H1 (cell line): Measurements from ENCODE around the gene HOXA10. TPM values are rescaled to one million over a fixed set of nuclear protein-coding genes. Genes with fewer than 3 reads are reported as not detected.

Experiments
- CTCF ChIA-PET: fragments of 300-600 bp; sonication (Branson Sonifier 250); formaldehyde crosslinking; loops from one replicate; lab custom pipeline; 2021; ENCODE audit not compliant: partially characterized antibody; lab: Charles Lee
- POLR2A ChIA-PET: fragments of 300-600 bp; sonication (Branson Sonifier 250); formaldehyde crosslinking; loops from one replicate; lab custom pipeline; 2021; ENCODE audit warnings: inconsistent platforms; ENCODE audit not compliant: partially characterized antibody; lab: Charles Lee
- DNase-seq, 2 experiments: peaks; one replicate each; pipeline versions ENCODE4 v3.0.0 to v3.0.0-alpha.2; 2010 to 2022; ENCODE audit warnings: low spot score in 2 of 2, low read depth in 1 of 2, mixed read lengths in 1 of 2
- FAIRE-seq: peaks from 2 replicates; lab custom pipeline; 2011; peaks lifted over from hg19 to GRCh38; lab: Jason Lieb, UNC
- H2AFZ ChIP-seq: 2 replicates; pipeline ENCODE4 v1.8.1; 2012; ENCODE audit warnings: low read length, inconsistent platforms
- H2AK5ac ChIP-seq: 2 replicates; pipeline ENCODE4 v1.6.1; 2013; ENCODE audit warnings: low read depth, low read length
- H2BK120ac ChIP-seq: replicated peaks from 2 replicates; pipeline ENCODE3; 2013; ENCODE audit warnings: low read depth, low read length, inconsistent platforms
- H2BK12ac ChIP-seq: 2 replicates; pipeline ENCODE4 v1.6.1; 2013; ENCODE audit warnings: low read depth, low read length
- H2BK15ac ChIP-seq: 2 replicates; pipeline ENCODE4 v1.6.1; 2013; ENCODE audit warnings: low read length
- H2BK20ac ChIP-seq: 2 replicates; pipeline ENCODE4 v1.6.1; 2013; ENCODE audit warnings: low read length
- H2BK5ac ChIP-seq: 2 replicates; pipeline ENCODE4 v1.6.1; 2013; ENCODE audit warnings: low read depth, low read length
- H3K14ac ChIP-seq: 2 replicates; pipeline ENCODE4 v1.6.1; 2013; ENCODE audit warnings: inconsistent platforms; ENCODE audit not compliant: insufficient read length
- H3K18ac ChIP-seq: 2 replicates; pipeline ENCODE4 v1.6.1; 2013; ENCODE audit warnings: low read length; ENCODE audit errors: extremely low read depth
- H3K23ac ChIP-seq: 2 replicates; pipeline ENCODE4 v1.6.1; 2013; ENCODE audit warnings: inconsistent platforms; ENCODE audit not compliant: insufficient read length
- H3K23me2 ChIP-seq: 2 replicates; pipeline ENCODE4 v1.6.1; 2013; ENCODE audit warnings: low read depth, low read length
- H3K27ac ChIP-seq: 2 replicates; pipeline ENCODE4 v1.6.1; 2011; ENCODE audit warnings: low read depth, low read length, inconsistent platforms
- H3K27me3 ChIP-seq, 4 experiments: replicated peaks in 1 of 4; 1 replicate in 1 of 4; 2 replicates in 3 of 4; pipeline versions ENCODE4 v1.6.1 to v1.8.1; 2011 to 2013; ENCODE audit warnings: low read length in 3 of 4, mild to moderate bottlenecking in 3 of 4, inconsistent platforms in 2 of 4, mixed read lengths in 2 of 4, moderate library complexity in 1 of 4; ENCODE audit not compliant: control insufficient read depth in 3 of 4, insufficient read depth in 3 of 4; ENCODE audit errors: extremely low read depth in 1 of 4
- H3K36me3 ChIP-seq, 4 experiments: 2 replicates each; pipeline versions ENCODE4 v1.6.1 to v1.8.1; 2011 to 2013; ENCODE audit warnings: mild to moderate bottlenecking in 4 of 4, low read length in 3 of 4, moderate library complexity in 2 of 4, control low read depth in 1 of 4, inconsistent platforms in 1 of 4; ENCODE audit not compliant: insufficient read depth in 4 of 4, control insufficient read depth in 2 of 4
- H3K4ac ChIP-seq: replicated peaks from 2 replicates; pipeline ENCODE3; 2013; ENCODE audit warnings: low read length, low read depth, mixed read lengths, inconsistent platforms; ENCODE audit not compliant: insufficient read length
- H3K4me1 ChIP-seq, 4 experiments: replicated peaks in 1 of 4; 1 replicate in 1 of 4; 2 replicates in 3 of 4; pipeline versions ENCODE4 v1.6.1 to v1.8.1; 2011 to 2013; ENCODE audit warnings: low read length in 3 of 4, inconsistent platforms in 2 of 4, mixed read lengths in 1 of 4; ENCODE audit not compliant: insufficient read depth in 4 of 4, control insufficient read depth in 3 of 4
- H3K4me2 ChIP-seq, 2 experiments: 2 replicates each; pipeline versions ENCODE4 v1.6.1 to v1.8.1; 2011 to 2013; ENCODE audit warnings: low read depth in 2 of 2, low read length in 2 of 2, control low read depth in 1 of 2, inconsistent platforms in 1 of 2, mild to moderate bottlenecking in 1 of 2; ENCODE audit not compliant: insufficient read depth in 1 of 2
- H3K4me3 ChIP-seq, 4 experiments: fragments of 200-600, 300-600 bp in 1 of 4; sonication (generic), shearing (Covaris generic), sonication (Bioruptor Twin) in 1 of 4; 2 replicates each; pipeline versions ENCODE4 v1.5.1 to v1.8.1; 2011 to 2016; ENCODE audit warnings: low read length in 4 of 4, low read depth in 3 of 4, control low read depth in 2 of 4, inconsistent platforms in 2 of 4, mild to moderate bottlenecking in 2 of 4, mixed read lengths in 1 of 4, moderate library complexity in 1 of 4; ENCODE audit not compliant: insufficient read depth in 2 of 4; ENCODE audit errors: extremely low read depth in 1 of 4
- H3K56ac ChIP-seq: replicated peaks from 2 replicates; pipeline ENCODE3; 2013; ENCODE audit warnings: low read depth, mild to moderate bottlenecking, mixed read lengths, low read length, inconsistent platforms; ENCODE audit not compliant: insufficient read length
- H3K79me1 ChIP-seq: 2 replicates; pipeline ENCODE4 v1.6.1; 2013; ENCODE audit warnings: low read depth, low read length, control low read depth
- H3K79me2 ChIP-seq, 2 experiments: 2 replicates each; pipeline versions ENCODE4 v1.6.1 to v1.8.1; 2012 to 2013; ENCODE audit warnings: low read length in 2 of 2, mild to moderate bottlenecking in 2 of 2, inconsistent platforms in 1 of 2; ENCODE audit not compliant: insufficient read depth in 2 of 2, control insufficient read depth in 1 of 2
- H3K9ac ChIP-seq, 4 experiments: replicated peaks in 1 of 4; 1 replicate in 1 of 4; 2 replicates in 3 of 4; pipeline versions ENCODE4 v1.6.1 to v1.8.1; 2011 to 2013; ENCODE audit warnings: low read depth in 3 of 4, low read length in 3 of 4, control low read depth in 2 of 4, mild to moderate bottlenecking in 2 of 4, moderate library complexity in 2 of 4, inconsistent platforms in 1 of 4; ENCODE audit errors: extremely low read depth in 1 of 4
- H3K9me3 ChIP-seq, 2 experiments: 2 replicates each; pipeline versions ENCODE4 v1.6.1 to v1.8.1; 2012 to 2013; ENCODE audit warnings: mild to moderate bottlenecking in 2 of 2, moderate library complexity in 2 of 2, control low read depth in 1 of 2, inconsistent platforms in 1 of 2, low read depth in 1 of 2, low read length in 1 of 2, mixed read lengths in 1 of 2; ENCODE audit not compliant: insufficient read depth in 2 of 2
- H4K20me1 ChIP-seq, 2 experiments: replicated peaks in 1 of 2; 2 replicates each; pipeline versions ENCODE3 to v1.8.1; 2011 to 2013; ENCODE audit warnings: inconsistent platforms in 2 of 2, low read length in 2 of 2, mild to moderate bottlenecking in 1 of 2; ENCODE audit not compliant: insufficient read depth in 2 of 2, control insufficient read depth in 1 of 2
- H4K5ac ChIP-seq: 2 replicates; pipeline ENCODE4 v1.6.1; 2013; ENCODE audit warnings: low read length, low read depth, mixed read lengths, inconsistent platforms; ENCODE audit not compliant: insufficient read length
- H4K8ac ChIP-seq: 2 replicates; pipeline ENCODE4 v1.8.0; 2013; ENCODE audit warnings: mild to moderate bottlenecking, moderate library complexity, low read length, inconsistent platforms; ENCODE audit not compliant: insufficient read depth; ENCODE audit errors: extremely low read depth
- H4K91ac ChIP-seq: replicated peaks from 2 replicates; pipeline ENCODE3; 2013; ENCODE audit warnings: low read length, mixed read lengths, inconsistent platforms; ENCODE audit not compliant: insufficient read length
- EZH2 ChIP-seq: fragments of 200-600 bp; sonication (generic); IDR thresholded peaks from 2 replicates; pipeline ENCODE4 v1.7.1; 2012; ENCODE audit warnings: low read depth, mild to moderate bottlenecking, moderate library complexity, low read length, inconsistent platforms; ENCODE audit not compliant: severe bottlenecking
- KDM1A ChIP-seq: fragments of 200-600, 300-600 bp; sonication (generic); IDR thresholded peaks from 2 replicates; pipeline ENCODE4 v1.7.1; 2016; ENCODE audit warnings: mild to moderate bottlenecking, low read length, borderline replicate concordance
- WGBS, 2 experiments: shearing (Covaris generic) in 1 of 2; methylation state at CpG; one replicate each; pipeline versions ENCODE4 v1.1.6 to v1.1.7; 2013 to 2015; ENCODE audit warnings: low lambda C conversion rate in 2 of 2, mixed read lengths in 2 of 2, inconsistent platforms in 1 of 2, low coverage in 1 of 2, missing lambda C conversion rate in 1 of 2; ENCODE audit not compliant: insufficient replicate concordance in 2 of 2, insufficient coverage in 1 of 2, insufficient read length in 1 of 2; ENCODE audit errors: extremely low coverage in 1 of 2, missing lambda C conversion rate in 1 of 2; 5-methylcytosine and 5-hydroxymethylcytosine counted together
- polyA plus RNA-seq, 7 experiments: library from polyadenylated mRNA; depleted of rRNA in 3 of 7; stranded (reverse) in 5 of 7; unstranded in 2 of 7; fragments of >200 nt in 5 of 7; fragments of 200-250 nt in 2 of 7; gene quantifications; 1 replicate in 5 of 7; 2 replicates in 1 of 7; 4 replicates in 1 of 7; pipeline versions ENCODE4 v1.2.1 to v1.2.3, GENCODE V29; 2011 to 2013; ENCODE audit warnings: missing spikeins in 2 of 7, mixed read lengths in 2 of 7
- total RNA-seq: library from RNA; stranded (reverse); fragmentation: NEBNext Ultra II Directional; extraction: Animal tissue kit (Norgen Biotek cat#: 25700); gene quantifications from 2 replicates; pipeline ENCODE4 v1.2.1, GENCODE V29; 2021

HOXA10 gene
- total and polyA plus RNA-seq, 2 of the 8 experiments (the other 6 are each of a cell fraction or from before 2014, with no cell fraction given): not detected

- POLR2A ChIA-PET: no interaction called here
- CTCF ChIA-PET: interaction anchor here (1.1 to 12.5 kb wide), 11 partner anchors 8 to 453 kb away, joined by 3 to 123 read pairs (median 15); partner anchors contain the start of genes HOXA1, HOXA10 and HOXA3
- peaks cover 9% of the 10 kb centered on the region for H3K23me2 ChIP-seq
These were observed 28.2 kb downstream of the HOXA10 start for GRCh38 chr7:27145914-27146412.

More at GRCh38 chr7:27145914-27146412, 28.2 kb downstream of the HOXA10 start:
- Histone ChIP-seq H2AFZ (no peak overlapping the region), H2BK15ac (no peak overlapping the region), H3K79me1 (no peaks in the 10 kb centered on the region), H4K91ac (no peak overlapping the region), H3K23ac (no peak overlapping the region), H3K18ac (no peak overlapping the region), H3K27ac (no peak overlapping the region), H3K79me2 (no peaks in the 10 kb centered on the region), H2BK12ac (no peak overlapping the region), H3K9ac (no peak overlapping the region), H3K4me3 (no peak overlapping the region), H4K5ac (no peak overlapping the region), H2AK5ac (no peak overlapping the region), H4K8ac (no peak overlapping the region; the same call in 1 of the 2 replicates), H3K36me3 (peaks cover 0 to 6% (median 0%) of the 10 kb centered on the region in 4 experiments; a peak in 1 of 8 replicates), H3K9me3 (peaks cover 0 to 3% of the 10 kb centered on the region in 2 experiments; a peak in 1 of 4 replicates), H3K14ac (no peak overlapping the region), H3K4me1 (peaks cover 0 to 9% (median 6%) of the 10 kb centered on the region in 4 experiments; a peak in 5 of 7 replicates), H2BK5ac (no peak overlapping the region), H2BK20ac (no peak overlapping the region), H3K4me2 (no peak overlapping the region), H4K20me1 (peaks cover 27 to 29% of the 10 kb centered on the region in 2 experiments), H3K27me3 (peaks cover 97 to 100% (median 99%) of the 10 kb centered on the region in 4 experiments), H3K56ac (no peak overlapping the region), H3K4ac (no peak overlapping the region), H2BK120ac (no peak overlapping the region)
- WGBS, 2 experiments: 60% methylated on average over 11 of the region's 11 CpGs; no CpG with 5 or more reads in 1 of the 2 experiments
- no peak for TF ChIP-seq KDM1A
- peak; percentile 8 for TF ChIP-seq EZH2
- FAIRE-seq: no peak
- DNase-seq: no peak
